ENCODE measurements around the gene CDK10.

Gene CDK10

GRCh38 chr16:89723279-89724250 is 37.1 kb downstream of the CDK10 start:
- no peak for TF ChIP-seq CTCF (IDR thresholded peaks at IDR 0.05; ENCODE audit: unreplicated experiment in 3 of 3)
- Mint-ChIP-seq H3K4me1 (peaks cover 12% of the 10 kb centered on the region), H3K27me3 (ENCODE audit: low read depth) (no peaks in the 10 kb centered on the region), H3K9me3 (no peaks in the 10 kb centered on the region), H3K4me3 (peak overlapping the region; percentile 79 to 84 (median 80)), H3K27ac (no peak overlapping the region), H3K36me3 (ENCODE audit: low read depth) (peaks cover 23% of the 10 kb centered on the region)

GRCh38 chr16:89727406-89728120 is 41.1 kb downstream of the CDK10 start:
- Mint-ChIP-seq H3K27me3 (ENCODE audit: low read depth) (no peaks in the 10 kb centered on the region), H3K9me3 (no peaks in the 10 kb centered on the region), H3K36me3 (ENCODE audit: low read depth) (peaks cover 50% of the 10 kb centered on the region), H3K27ac (no peak overlapping the region), H3K4me1 (peaks cover 9% of the 10 kb centered on the region), H3K4me3 (no peak overlapping the region)
- no peak for TF ChIP-seq CTCF (IDR thresholded peaks at IDR 0.05; ENCODE audit: unreplicated experiment in 3 of 3)

GRCh38 chr16:89729293-89729692 is 42.8 kb downstream of the CDK10 start:
- H3K36me3 Mint-ChIP-seq (ENCODE audit: low read depth), result peaks cover 54% of the 10 kb centered on the region
- no peak overlapping the region for H3K4me3 Mint-ChIP-seq
- no peak overlapping the region for H3K27ac Mint-ChIP-seq
- peaks cover 4% of the 10 kb centered on the region for H3K4me1 Mint-ChIP-seq
- H3K9me3 Mint-ChIP-seq, result no peaks in the 10 kb centered on the region
- TF ChIP-seq CTCF (IDR thresholded peaks at IDR 0.05; ENCODE audit: unreplicated experiment in 3 of 3), result no peak
- no peaks in the 10 kb centered on the region for H3K27me3 Mint-ChIP-seq (ENCODE audit: low read depth)

GRCh38 chr16:89729863-89730593 is 43.5 kb downstream of the CDK10 start:
- Mint-ChIP-seq H3K27me3 (ENCODE audit: low read depth) (no peaks in the 10 kb centered on the region), H3K36me3 (ENCODE audit: low read depth) (peaks cover 57% of the 10 kb centered on the region), H3K9me3 (no peaks in the 10 kb centered on the region), H3K4me3 (no peak overlapping the region), H3K27ac (peak overlapping the region in 1 of 3 experiments; percentile 24), H3K4me1 (peaks cover 4% of the 10 kb centered on the region)
- no peak for TF ChIP-seq CTCF (IDR thresholded peaks at IDR 0.05; ENCODE audit: unreplicated experiment in 3 of 3)

- no peak for TF ChIP-seq CTCF (IDR thresholded peaks at IDR 0.05; ENCODE audit: unreplicated experiment in 3 of 3)
- Mint-ChIP-seq H3K27ac (peak overlapping the region in 1 of 3 experiments; percentile 24), H3K4me1 (peaks cover 4% of the 10 kb centered on the region), H3K36me3 (ENCODE audit: low read depth) (peaks cover 64% of the 10 kb centered on the region), H3K9me3 (no peaks in the 10 kb centered on the region), H3K4me3 (no peak overlapping the region), H3K27me3 (ENCODE audit: low read depth) (no peaks in the 10 kb centered on the region)
Measured at GRCh38 chr16:89730610-89731234, 44.2 kb downstream of the CDK10 start.

Data from nephron (organoid).